Suppressor macrophage (primary cell): Measurements from ENCODE around the gene TOMM7.
"Not testable (repeated sequence)": the region's sequence is repeated elsewhere in the genome, so short reads cannot be mapped to it uniquely, and the experiment has no call there.

Source experiments
- DNase-seq, 4 experiments: peaks; one replicate each; pipeline ENCODE4 v3.0.0-alpha.2; 2020 to 2022

TOMM7 gene

DNA sequence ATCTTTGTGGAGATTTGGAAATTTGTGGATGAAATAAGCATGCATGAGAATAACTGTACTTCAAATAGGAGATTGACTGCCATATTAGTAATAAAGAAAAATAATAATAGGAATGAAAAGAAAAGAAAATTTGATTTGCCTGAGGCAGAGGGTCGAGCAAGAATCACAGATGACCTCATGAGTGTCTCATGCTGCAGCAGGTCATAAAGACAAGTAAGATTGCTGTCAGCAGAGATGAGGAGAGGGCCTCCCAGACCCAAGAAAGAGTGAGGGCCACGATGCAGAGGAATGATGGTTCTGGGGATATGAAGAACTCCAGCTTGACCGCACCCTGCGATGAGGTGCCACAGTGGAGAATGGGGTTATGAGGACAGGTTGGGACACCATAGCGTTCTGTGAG is 39.2 kb downstream of the TOMM7 start:
- no peak for DNase-seq

DNA sequence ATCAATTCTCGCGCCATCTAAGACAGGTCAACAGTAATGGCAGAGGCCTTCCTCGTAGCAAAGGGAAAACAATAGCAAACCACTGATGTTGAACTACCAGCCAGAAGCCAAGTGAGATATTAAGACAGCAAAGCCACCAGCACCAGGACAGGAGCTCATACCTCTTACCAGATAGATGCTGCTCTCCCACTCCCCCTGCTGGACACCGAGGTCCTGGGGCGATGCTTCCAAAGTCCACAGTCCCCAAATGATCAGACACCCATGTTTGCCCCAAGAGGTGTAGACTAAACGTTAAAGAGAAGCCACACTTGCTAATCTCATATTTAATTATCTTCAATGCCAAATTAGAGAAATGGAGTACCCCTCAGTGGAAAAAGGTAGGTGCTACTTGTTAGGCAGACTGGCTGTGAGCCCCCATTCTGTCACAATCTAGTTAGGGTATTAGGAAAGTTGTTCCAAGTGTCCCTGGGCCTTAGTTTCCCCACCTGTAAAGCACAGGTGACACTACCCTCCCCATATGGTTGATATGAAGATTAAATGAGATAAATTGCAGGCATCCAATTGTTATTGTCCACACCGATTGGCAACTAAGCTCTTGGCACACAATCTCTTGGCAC is 39.9 kb downstream of the TOMM7 start:
- DNase-seq, result peak; percentile 80 to 91 (median 88)

DNA sequence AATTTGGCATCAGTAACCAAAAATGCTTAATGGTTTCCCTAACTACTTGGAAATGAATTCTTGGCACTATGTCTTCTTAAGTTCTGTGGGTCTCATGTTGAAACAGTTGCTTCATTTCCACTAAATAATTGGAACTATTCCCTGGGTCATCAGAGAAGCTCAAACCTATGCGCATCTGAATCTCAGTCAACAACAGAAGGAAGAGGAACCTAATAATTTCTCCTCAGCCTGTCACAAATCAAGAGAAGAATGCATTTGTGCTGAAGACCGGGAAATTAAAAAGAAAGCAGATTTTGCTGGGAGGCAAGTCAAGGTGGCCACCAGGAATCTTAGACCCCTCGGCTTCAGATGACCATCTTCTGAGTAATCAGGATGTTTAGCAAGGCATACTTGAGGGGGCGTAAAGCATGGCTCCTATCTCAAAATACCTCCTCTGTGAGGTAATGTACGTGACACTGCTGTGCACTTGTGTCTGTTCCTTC is 41.4 kb downstream of the TOMM7 start:
- no peak for DNase-seq

DNA sequence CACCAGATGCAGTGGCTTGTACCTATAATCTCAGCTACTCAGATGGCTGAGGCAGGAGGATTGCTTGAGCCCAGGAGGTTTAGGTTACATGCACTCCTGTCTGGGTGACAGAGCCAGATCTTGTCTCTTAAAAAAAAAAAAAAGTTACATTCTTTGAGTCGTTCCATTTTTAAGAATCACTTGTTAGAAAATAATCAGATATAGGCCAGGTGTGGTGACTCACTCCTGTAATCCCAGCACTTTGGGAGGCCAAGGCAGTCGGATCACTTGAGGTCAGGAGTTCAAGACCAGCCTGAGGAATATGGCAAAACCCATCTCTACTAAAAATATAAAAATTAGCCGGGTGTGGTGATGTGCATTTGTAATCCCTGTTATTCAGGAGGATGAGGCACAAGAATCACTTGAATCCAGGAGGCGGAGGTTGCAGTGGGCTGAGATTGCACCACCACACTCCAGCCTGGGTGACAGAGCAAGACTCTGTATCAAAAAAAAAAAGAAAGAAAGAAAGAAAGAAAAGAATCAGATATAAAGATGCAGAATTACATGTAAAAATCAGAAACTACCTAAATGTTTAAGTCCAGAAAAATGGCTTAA is 42.8 kb downstream of the TOMM7 start:
- not testable (repeated sequence) for DNase-seq

DNA sequence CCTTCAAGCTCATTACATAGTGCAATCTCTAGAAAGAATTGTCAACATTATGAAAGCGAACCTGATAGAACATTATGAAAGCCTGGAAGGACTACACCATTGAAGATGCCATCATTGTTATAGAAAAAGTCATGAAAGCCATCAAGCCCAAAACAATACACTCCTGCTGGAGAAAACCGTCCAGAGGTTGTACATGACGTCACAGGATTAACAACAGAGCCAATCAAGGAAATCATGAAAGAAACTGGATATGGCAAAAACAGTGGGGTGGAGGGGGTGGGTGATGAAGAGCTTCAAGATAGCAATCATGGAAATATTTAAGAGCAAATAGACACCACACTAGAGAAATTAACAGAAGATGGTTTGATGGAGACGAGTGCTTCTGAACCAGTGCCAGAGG is 45.7 kb downstream of the TOMM7 start:
- DNase-seq, result no peak

DNA sequence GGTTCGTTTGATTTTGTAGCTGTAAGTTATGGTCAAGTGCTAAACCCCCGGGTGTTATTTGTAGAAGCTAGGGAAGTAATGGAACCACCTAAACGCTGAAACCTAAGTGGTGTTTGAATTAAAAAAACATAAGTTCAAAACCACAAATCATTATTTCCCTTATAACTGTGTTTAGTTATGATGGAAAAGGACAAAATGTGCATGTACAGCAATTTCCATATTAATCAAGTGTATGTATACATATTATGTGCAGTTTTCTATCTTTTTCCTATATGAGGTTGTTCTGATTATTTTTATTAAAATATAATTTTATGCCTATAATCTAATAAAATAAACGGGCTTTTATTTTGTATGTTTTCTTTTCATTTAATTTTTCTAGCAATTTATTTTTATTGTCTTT is 49.8 kb downstream of the TOMM7 start:
- no peak for DNase-seq

DNA sequence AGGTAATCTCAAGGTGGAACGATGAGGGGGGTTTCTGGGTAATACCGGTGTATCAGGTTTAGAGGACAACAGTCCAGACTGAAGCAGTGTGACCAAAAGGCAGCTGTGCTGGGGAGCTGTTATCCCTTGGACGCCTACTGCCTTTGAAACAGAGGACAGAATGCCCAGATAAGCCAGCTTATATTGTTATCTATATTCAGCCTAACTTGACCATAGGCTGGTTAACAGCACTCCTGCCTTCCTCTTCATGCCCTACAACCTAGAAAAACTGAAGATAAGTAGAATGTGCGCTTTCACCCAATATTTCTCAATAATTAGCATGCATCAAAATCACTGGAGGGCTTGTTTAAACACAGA is 50.8 kb downstream of the TOMM7 start:
- DNase-seq, result no peak

DNA sequence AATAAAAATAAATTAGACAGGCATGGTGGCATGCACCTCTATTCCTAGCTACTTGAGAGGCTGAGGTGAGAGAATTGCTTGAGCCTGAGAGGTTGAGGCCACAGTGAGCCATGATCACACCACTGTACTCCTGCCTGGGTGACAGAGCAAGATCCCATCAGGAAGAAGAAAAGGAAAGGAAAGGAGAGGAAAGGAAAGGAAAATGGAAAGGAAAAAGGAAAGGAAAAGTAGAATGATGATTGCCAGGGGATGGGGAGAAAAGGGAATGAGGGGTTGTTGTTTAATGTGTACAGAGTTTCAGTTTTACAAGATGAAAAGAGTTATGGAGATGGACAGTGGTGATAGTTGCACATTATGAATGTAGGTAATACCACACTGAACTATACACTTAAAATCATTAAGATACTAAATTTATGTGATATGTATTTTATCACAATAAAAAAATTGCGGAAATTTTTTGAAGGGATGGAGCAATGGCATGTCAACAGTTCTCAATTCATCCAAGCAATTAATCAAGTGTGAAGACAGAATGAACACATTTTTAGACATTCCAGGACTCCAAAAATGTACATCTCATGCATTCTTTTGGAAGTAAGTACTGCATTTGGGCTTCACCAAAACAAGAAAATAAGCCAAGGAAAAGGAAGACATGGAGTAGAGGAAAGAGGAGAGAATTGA is 51.3 kb downstream of the TOMM7 start:
- no peak for DNase-seq

DNA sequence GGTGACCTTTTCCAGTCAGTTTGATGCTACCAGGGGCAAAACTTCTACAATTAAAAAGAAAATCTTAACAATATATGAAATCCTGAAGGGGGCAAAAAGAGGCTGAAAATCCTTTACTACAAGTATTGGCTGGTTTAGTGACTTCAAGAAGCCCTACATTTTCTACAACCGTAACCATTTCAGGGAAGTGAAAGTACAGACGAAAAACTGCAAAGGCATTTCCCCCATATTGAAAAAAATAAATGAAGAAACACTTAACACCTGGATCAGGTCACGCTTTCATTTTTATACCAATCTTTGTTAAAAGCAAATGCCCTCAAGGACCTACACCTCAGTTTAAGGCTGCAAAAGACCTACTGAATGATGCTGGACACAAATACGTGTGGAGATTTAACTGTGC is 57.0 kb downstream of the TOMM7 start:
- DNase-seq, result peak in 1 of 4 experiments; percentile 1
